GM10248 (cell line): ENCODE results near the gene EDN3.

Source experiments
- CTCF ChIA-PET: fragments of 300-600 bp; sonication (Branson Sonifier 250); formaldehyde crosslinking; extraction: SDS; loops from one replicate; lab custom pipeline; 2021; ENCODE audit warnings: antibody characterized with exemption; lab: Yijun Ruan, JAX
- POLR2A ChIA-PET: fragments of 350-650 bp; sonication (Branson Sonifier 250); formaldehyde crosslinking; extraction: SDS; loops from one replicate; lab custom pipeline; 2020; ENCODE audit warnings: antibody characterized with exemption; lab: Yijun Ruan, JAX
- DNase-seq: peaks from one replicate; pipeline ENCODE4 v3.0.0; 2012; ENCODE audit errors: extremely low spot score
- TF ChIP-seq, protein P1 (sequence below): IDR thresholded peaks from 2 replicates; pipeline ENCODE4 v1.5.1; 2012; ENCODE audit warnings: mild to moderate bottlenecking, low read depth; ENCODE audit errors: extremely low read depth, missing control alignments, control extremely low read depth

Gene EDN3

DNA sequence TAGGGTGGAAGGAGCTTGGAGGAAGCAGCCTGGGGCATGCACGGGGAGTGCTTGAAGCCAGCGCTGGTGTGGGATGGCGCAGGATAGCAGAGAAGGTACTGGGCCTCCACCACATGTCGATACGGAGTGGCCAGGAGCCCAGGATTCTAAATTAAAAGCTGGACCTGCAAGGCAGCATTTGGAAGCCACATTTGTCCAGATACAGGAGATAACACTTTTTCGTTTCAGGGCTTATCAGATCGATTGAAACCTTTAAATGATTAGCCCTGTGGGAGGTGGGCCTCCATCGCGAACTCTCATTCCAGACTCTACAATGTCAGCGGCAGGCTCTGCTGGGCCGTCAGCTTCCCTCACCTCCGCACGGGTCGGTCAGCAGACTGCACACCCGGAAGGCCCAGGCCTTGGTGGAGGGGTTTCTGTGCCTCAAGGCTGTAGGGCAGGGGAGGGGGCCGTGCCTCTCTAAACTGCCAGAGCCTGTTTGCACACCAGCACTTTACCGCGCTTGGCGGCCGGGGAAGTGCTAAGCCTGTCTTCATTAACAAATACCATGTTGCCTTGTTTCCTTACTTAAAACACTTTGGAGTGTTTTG is 17.9 kb downstream of the EDN3 start:
- no peak for DNase-seq
- POLR2A ChIA-PET: no interaction called here
- CTCF ChIA-PET: no interaction called here
- TF ChIP-seq, protein P1, sequence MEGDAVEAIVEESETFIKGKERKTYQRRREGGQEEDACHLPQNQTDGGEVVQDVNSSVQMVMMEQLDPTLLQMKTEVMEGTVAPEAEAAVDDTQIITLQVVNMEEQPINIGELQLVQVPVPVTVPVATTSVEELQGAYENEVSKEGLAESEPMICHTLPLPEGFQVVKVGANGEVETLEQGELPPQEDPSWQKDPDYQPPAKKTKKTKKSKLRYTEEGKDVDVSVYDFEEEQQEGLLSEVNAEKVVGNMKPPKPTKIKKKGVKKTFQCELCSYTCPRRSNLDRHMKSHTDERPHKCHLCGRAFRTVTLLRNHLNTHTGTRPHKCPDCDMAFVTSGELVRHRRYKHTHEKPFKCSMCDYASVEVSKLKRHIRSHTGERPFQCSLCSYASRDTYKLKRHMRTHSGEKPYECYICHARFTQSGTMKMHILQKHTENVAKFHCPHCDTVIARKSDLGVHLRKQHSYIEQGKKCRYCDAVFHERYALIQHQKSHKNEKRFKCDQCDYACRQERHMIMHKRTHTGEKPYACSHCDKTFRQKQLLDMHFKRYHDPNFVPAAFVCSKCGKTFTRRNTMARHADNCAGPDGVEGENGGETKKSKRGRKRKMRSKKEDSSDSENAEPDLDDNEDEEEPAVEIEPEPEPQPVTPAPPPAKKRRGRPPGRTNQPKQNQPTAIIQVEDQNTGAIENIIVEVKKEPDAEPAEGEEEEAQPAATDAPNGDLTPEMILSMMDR: no peak

DNA sequence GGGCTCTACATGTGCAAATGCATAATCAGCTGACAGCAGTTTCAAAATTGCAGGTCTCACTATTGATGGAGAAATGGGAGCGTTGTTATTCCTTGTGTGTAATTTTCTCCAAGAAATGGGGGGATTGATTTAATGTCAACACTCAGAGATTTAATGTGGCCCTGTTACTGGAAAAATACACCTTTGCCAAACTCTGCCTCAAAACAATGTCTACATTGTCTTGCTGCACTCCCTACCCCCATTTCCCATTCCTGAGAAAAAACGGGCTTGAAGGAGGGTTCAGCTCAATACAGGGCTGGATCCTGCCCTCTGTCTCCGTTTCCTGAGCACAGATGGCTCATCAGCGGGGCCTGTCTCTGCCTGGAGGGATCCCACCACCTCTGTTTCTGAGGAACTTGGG is 18.4 kb downstream of the EDN3 start:
- ChIA-PET POLR2A (no interaction called here), CTCF (no interaction called here)
- DNase-seq: no peak
- TF ChIP-seq, protein P1: no peak

GRCh38 chr20:59320426-59320825 is 20.0 kb downstream of the EDN3 start:
- no peak for DNase-seq
- ChIA-PET POLR2A (no interaction called here), CTCF (no interaction called here)
- TF ChIP-seq, protein P1: no peak

DNA sequence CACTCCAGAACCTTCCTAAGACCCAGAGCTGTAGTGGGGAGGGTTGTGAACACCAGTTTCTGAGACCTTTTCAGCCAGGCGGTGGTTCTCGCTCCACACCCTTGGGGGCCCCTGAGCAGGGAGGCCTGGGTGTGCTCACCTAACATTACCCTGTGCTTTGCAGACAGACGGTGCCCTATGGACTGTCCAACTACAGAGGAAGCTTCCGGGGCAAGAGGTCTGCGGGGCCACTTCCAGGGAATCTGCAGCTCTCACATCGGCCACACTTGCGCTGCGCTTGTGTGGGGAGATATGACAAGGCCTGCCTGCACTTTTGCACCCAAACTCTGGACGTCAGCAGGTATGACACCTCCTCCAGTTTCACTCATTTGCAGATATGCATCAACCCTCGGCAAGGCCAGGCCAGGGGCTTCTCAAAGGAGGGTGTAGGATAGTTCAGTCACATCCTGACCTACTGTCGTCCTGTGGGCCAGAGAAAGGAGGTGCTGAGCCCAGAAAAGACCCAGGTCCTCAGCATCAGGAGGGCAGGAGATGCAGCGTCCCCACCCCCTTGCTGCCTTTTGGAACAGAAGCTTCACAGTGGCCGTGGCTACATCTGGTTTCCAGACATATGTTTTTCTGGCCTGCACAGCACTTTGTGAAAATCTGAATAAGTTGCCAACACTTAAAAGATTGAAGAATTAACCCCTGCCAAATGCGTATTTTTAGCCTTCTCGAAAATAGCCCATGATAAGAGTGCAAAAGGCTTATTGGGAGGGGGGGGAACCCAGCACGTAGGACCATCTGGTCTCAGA is 20.6 kb downstream of the EDN3 start:
- no peak for DNase-seq
- TF ChIP-seq, protein P1: no peak
- ChIA-PET POLR2A (no interaction called here), CTCF (no interaction called here)

DNA sequence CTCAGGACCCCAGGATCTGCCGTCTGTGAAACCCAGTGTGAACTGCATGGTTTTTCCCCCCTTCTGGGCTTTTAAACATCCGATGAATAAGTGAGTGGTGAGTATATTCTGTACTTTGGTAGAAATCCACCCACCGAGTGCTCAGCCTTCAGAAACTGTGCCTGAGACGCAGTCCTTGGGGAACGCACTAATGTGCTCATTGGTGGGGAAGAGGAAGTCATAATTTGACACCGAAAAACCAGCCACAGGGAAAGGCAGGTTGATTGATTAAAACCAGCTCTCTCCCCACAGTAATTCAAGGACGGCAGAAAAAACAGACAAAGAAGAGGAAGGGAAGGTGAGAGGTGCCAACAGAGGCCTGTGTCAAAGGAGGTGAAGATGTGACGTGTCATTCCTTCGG is 21.7 kb downstream of the EDN3 start:
- CTCF ChIA-PET: no interaction called here
- DNase-seq: no peak
- POLR2A ChIA-PET: no interaction called here
- TF ChIP-seq, protein P1: no peak

DNA sequence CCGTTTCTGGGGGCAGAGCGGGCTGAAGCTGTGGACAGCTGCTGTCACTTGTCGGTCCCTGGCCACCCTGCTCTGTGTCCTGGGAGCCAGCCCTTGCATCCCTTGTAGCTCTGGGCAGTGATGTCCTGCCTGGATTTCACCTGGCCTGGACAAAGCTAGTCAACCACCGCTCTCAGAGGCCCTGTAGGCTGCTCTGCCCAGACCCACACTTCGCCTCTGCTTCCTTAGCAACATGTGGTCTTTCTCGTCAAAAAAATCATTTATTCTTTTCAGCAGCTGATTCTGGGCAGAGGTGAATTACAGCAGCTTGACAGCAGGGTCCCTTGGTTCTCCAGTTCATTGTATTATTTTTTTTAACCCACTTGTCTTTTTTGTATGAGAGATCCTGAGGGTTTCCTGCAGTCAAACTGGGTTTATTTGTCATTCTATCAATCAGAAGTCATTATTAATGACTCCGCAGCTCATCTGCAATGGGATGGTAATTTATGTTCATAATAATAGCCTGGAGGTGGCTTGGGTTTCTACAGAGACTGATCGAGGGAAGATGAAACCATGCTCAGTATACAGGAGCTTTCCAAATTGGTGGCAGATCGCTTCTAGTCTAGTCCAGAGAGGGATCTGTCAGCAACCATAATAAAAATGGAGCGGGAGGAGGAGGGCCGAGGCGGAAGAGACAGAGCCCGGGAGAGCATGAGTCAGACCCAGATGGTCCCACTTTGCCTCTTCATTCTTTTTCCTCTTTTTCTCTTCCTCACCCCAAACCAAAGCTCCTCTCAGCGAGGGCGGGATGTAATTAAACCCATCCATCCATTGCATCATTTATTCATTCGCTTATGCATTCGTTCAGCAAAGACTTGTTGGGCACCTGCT is 22.4 kb downstream of the EDN3 start:
- TF ChIP-seq, protein P1: no peak
- ChIA-PET POLR2A (no interaction called here), CTCF (interaction anchor here (1.9 kb wide), 1 partner anchor 11 kb away, joined by 6 read pairs; no protein-coding TSS in a partner anchor)
- DNase-seq: no peak
